Activated CD4-positive, alpha-beta T cell treated with anti-CD3 and anti-CD28 coated beads for 36 hours (primary cell): ENCODE measurements around the gene C3orf52. TPM values are rescaled to one million over a fixed set of nuclear protein-coding genes. Genes with fewer than 3 reads are reported as not detected.
"Not testable (repeated sequence)": the region's sequence is repeated elsewhere in the genome, so short reads cannot be mapped to it uniquely, and the experiment has no call there.

Experiments
- ATAC-seq: fragments of 200-7000 bp; cut with Tn5 transposase; one replicate; pipeline ENCODE4 v1.10.0; 2021; ENCODE audit warnings: mild to moderate bottlenecking, moderate library complexity
- CTCF ChIA-PET: fragments of 350-600 bp; sonication (Branson Sonifier 250); formaldehyde crosslinking; loops from one replicate; lab custom pipeline; 2021; ENCODE audit warnings: antibody characterized with exemption; lab: Charles Lee
- POLR2A ChIA-PET: fragments of 350-600 bp; sonication (Branson Sonifier 250); formaldehyde crosslinking; loops from one replicate; lab custom pipeline; 2021; ENCODE audit warnings: antibody characterized with exemption, inconsistent platforms; lab: Charles Lee
- DNase-seq: peaks from one replicate; pipeline ENCODE4 v3.0.0-alpha.2; 2020
- H3K27ac Mint-ChIP-seq: one replicate; pipeline ENCODE4 v1.8.0; 2021; ENCODE audit warnings: mixed read lengths
- H3K27me3 Mint-ChIP-seq: one replicate; pipeline ENCODE4 v1.8.0; 2021; ENCODE audit warnings: mixed read lengths
- H3K36me3 Mint-ChIP-seq: one replicate; pipeline ENCODE4 v1.8.0; 2021; ENCODE audit warnings: low read depth, mixed read lengths
- H3K4me1 Mint-ChIP-seq: one replicate; pipeline ENCODE4 v1.8.0; 2021; ENCODE audit warnings: mixed read lengths
- H3K4me3 Mint-ChIP-seq: one replicate; pipeline ENCODE4 v1.8.0; 2021; ENCODE audit warnings: mild to moderate bottlenecking, moderate library complexity, mixed read lengths
- H3K9me3 Mint-ChIP-seq: one replicate; pipeline ENCODE4 v1.8.0; 2021; ENCODE audit warnings: low read depth, mixed read lengths
- intact Hi-C, 2 experiments: fragments of 100-400 bp; cut with DNase I in 1 of 2; cut with micrococcal nuclease in 1 of 2; formaldehyde crosslinking; loops; one replicate each; pipeline versions ENCODE4 v1.14.2 to v1.15.1; 2022 to 2024; cut with DNase I, micrococcal nuclease
- total RNA-seq, 2 experiments: library from RNA; stranded (reverse); gene quantifications; one replicate each; pipeline ENCODE4 v1.2.3, GENCODE V29; 2021

C3orf52 gene
- total RNA-seq, 2 experiments from 2014 or later, result 8.7 to 9.3 TPM

DNA sequence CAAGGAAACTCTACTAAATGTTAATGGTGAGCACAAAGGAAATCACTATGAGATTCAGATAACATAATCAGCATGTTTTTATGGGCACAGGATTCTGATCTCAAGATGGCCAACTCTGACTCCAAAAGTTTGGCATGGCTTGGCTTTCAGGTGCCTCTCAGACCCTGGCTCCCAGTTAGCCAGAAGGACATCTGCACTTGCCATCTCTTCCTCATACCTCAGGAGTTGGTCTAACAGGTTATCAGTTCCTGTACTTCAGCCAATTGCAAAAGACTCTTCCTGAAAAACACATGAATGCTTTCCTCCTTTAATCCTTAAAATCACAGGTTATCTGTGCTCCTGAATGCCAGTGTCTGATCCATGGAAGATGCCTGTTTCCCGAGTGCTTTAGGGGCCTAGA is 26.7 kb upstream of the C3orf52 start:
- H3K4me3 Mint-ChIP-seq, result no peak overlapping the region
- no peak overlapping the region for H3K27ac Mint-ChIP-seq
- ATAC-seq (no peak), DNase-seq (no peak)
- H3K27me3 Mint-ChIP-seq, result no peaks in the 10 kb centered on the region
- ChIA-PET POLR2A (no interaction called here), CTCF (no interaction called here)
- H3K9me3 Mint-ChIP-seq, result peaks cover 4% of the 10 kb centered on the region
- intact Hi-C loops, result no loop called here
- no peaks in the 10 kb centered on the region for H3K36me3 Mint-ChIP-seq
- peaks cover 18% of the 10 kb centered on the region for H3K4me1 Mint-ChIP-seq

DNA sequence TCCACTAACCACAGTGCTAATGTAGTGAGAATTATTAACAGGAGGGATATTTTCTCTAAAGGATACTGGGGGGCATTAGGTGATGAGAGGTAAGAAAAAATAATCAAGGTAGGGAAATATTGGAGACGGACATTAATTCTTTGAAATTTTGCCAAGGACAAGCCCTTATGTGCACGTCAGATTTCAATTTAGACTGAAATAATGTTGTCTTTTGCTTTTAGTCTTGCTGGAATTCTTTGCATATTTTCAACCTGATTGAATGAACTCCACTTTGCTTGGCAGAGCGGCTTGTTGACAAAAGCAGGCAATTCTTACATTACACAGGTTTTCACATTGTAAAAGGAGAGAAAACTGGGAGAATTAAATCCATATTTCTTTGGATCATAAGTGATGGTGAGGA is 25.0 kb upstream of the C3orf52 start:
- CTCF ChIA-PET, result no interaction called here
- H3K4me3 Mint-ChIP-seq, result no peak overlapping the region
- intact Hi-C loops, result no loop called here
- H3K4me1 Mint-ChIP-seq, result peaks cover 15% of the 10 kb centered on the region
- DNase-seq, result no peak
- POLR2A ChIA-PET, result no interaction called here
- H3K27ac Mint-ChIP-seq, result no peak overlapping the region
- H3K9me3 Mint-ChIP-seq, result peaks cover 4% of the 10 kb centered on the region
- no peaks in the 10 kb centered on the region for H3K36me3 Mint-ChIP-seq
- no peaks in the 10 kb centered on the region for H3K27me3 Mint-ChIP-seq
- ATAC-seq, result no peak

DNA sequence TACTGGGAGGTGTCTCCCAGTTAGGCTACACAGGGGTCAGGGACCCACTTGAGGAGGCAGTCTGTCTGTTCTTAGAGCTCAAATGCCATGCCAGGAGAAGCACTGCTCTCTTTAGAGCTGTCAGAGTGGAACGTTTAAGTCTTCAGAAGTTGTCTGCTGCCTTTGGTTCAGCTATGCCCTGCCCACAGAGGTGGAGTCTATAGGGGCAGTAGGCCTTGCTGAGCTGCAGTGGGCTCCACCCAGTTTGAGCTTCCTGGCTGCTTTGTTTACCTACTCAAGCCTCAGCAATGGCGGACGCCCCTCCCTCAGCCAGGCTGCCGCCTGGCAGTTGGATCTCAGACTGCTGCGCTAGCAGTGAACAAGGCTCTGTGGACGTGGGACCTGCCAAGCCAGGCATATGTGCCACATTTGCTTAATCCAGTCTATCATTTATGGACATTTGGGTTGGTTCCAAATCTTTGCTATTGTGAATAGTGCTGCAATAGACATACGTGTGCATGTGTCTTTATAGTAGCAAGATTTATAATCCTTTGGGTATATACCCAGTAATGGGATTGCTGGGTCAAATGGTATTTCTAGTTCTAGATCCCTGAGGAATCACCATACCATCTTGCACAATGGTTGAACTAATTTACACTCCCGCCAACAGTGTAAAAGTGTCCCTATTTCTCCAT is 13.7 kb upstream of the C3orf52 start:
- CTCF ChIA-PET, result interaction anchor here (0.9 to 1.5 kb wide), 3 partner anchors 27 to 64 kb away, joined by 3 to 4 read pairs (median 3); no protein-coding TSS in a partner anchor
- H3K36me3 Mint-ChIP-seq, result not testable (repeated sequence)

DNA sequence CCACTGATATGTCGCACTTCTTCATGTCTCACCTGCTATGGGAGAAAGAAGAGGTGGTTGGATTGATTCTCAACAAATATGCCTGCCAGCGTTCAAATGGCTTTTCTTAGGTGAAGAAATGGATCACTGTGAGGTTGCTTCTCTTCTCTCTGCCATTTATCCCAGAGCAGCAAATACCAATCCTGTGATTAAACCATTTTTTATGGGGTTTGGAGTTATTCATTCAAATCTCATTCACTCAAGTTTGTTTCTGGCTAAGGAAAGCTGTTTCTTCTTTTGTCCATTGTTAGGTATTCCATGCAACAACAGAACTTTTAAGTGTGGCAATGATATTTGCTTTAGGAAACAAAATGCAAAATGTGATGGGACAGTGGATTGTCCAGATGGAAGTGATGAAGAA is 12.2 kb upstream of the C3orf52 start:
- intact Hi-C loops, result no loop called here
- POLR2A ChIA-PET, result no interaction called here
- Mint-ChIP-seq H3K4me1 (peaks cover 45% of the 10 kb centered on the region), H3K27ac (no peak overlapping the region), H3K4me3 (no peak overlapping the region), H3K27me3 (no peaks in the 10 kb centered on the region), H3K9me3 (peaks cover 5% of the 10 kb centered on the region), H3K36me3 (peaks cover 4% of the 10 kb centered on the region)
- ATAC-seq (no peak), DNase-seq (no peak)
- CTCF ChIA-PET, result interaction anchor here (1.4 kb wide), 1 partner anchor 37 kb away, joined by 5 read pairs; no protein-coding TSS in a partner anchor

More for the DNA sequence above, 13.7 kb upstream of the C3orf52 start:
- H3K9me3 Mint-ChIP-seq, H3K27me3 Mint-ChIP-seq, intact Hi-C loops: not testable (repeated sequence)
- peak overlapping the region; percentile 76 for H3K27ac Mint-ChIP-seq
- H3K4me1 Mint-ChIP-seq, result peaks cover 45% of the 10 kb centered on the region
- peak overlapping the region; percentile 53 for H3K4me3 Mint-ChIP-seq
- ATAC-seq, result peak; percentile 25
- POLR2A ChIA-PET, result interaction anchor here (0.5 to 0.9 kb wide), 2 partner anchors 15 to 286 kb away, joined by 3 to 4 read pairs; no protein-coding TSS in a partner anchor
- peak; percentile 81 for DNase-seq

DNA sequence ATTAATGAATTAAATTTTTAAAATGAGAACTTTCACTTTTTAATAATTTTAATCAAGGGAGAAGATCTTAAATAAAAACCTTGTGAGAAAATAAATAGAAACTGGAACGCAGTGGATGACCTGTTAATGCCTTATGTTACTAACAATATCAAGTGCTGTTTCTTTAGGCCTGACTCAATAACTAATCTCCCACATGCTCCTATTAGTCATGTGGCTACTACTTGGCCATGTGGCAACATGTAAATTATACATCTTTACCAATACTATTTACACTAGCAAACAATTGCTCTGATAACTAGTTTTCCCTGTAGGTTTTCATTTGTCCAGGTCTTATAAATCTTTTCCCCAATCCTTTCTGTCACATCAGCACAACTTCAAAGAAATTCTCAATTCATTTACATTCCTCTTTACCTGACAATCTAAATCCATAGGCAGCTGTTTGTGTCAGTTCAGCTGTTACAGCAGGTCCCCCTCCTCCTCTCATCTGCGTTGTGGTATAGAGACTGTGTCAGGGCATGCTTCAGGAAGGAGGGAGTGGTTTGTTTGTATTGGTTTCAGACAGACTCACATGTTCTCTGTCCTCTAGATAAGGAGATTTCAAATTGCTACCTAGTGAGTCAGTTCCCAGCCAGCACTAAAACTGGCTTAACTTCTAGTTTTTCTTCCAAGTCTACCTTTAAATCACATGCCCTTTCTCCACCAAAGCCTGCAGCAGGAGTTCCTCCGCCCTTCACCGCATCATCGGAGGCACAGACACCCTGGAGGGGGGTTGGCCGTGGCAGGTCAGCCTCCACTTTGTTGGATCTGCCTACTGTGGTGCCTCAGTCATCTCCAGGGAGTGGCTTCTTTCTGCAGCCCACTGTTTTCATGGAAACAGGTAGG is 11.3 kb upstream of the C3orf52 start:
- ChIA-PET CTCF (interaction anchor here (0.6 to 1.4 kb wide), 3 partner anchors 22 to 37 kb away, joined by 3 to 5 read pairs (median 3); no protein-coding TSS in a partner anchor), POLR2A (no interaction called here)
- ATAC-seq (peak; percentile 96), DNase-seq (peak; percentile 65)
- peak overlapping the region; percentile 6 for H3K4me3 Mint-ChIP-seq
- H3K27me3 Mint-ChIP-seq, result no peaks in the 10 kb centered on the region
- H3K4me1 Mint-ChIP-seq, result peaks cover 45% of the 10 kb centered on the region
- peaks cover 5% of the 10 kb centered on the region for H3K9me3 Mint-ChIP-seq
- peaks cover 4% of the 10 kb centered on the region for H3K36me3 Mint-ChIP-seq
- H3K27ac Mint-ChIP-seq, result peak overlapping the region; percentile 61
- intact Hi-C loops, result loop anchor here in 1 of 2 experiments (1.0 kb wide), 1 partner anchor 11 kb away; the partner anchor contains the start of gene C3orf52

DNA sequence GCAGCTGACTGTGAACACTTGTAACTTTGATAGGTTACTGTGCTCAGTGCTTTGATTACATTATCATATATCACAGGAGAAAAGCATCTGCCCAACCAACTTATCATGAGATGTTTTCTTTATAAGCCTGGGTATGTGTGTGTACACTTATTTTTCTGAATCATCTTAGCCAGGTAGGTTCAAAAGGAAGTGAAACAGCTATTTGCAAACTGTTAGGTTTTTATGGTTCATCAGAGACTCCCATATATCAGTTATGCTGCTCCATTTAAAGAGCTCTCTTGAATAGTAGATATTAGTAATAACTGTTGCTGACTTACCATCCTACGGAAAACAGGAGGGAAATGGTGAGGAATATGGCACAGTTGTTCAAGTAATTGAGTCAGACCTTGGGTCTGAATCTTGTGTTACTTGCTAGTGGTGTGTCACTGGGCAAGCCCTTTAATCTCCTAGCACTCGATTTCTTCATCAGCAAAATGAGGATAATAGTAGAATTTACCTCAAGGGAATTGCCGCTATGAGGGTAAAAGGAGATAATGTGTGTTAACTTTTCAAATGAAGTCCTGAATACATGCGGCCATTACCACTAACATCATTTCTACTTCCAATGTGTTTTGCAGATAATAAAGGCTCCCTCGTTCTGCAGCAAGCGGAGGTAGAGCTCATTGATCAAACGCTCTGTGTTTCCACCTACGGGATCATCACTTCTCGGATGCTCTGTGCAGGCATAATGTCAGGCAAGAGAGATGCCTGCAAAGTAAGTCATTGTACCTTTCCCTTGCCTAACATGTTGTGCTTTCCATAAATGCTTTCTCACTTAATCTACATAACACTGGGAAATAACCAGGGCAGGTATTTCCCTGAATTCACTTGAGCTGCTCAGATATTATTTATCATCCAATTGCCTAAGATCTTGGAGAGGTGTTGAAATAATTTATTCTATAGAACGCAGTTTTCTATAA is 7.8 kb upstream of the C3orf52 start:
- intact Hi-C loops, result no loop called here
- Mint-ChIP-seq H3K36me3 (no peaks in the 10 kb centered on the region), H3K4me1 (peaks cover 24% of the 10 kb centered on the region), H3K27me3 (no peaks in the 10 kb centered on the region), H3K9me3 (no peaks in the 10 kb centered on the region), H3K4me3 (no peak overlapping the region), H3K27ac (no peak overlapping the region)
- POLR2A ChIA-PET, result interaction anchor here (0.6 kb wide), 2 partner anchors 255 to 482 kb away, joined by 3 to 6 read pairs; partner anchors contain the start of gene CD200
- CTCF ChIA-PET, result interaction anchor here (1.1 to 2.0 kb wide), 3 partner anchors 15 to 34 kb away, joined by 3 to 9 read pairs (median 4); no protein-coding TSS in a partner anchor
- no peak for ATAC-seq
- no peak for DNase-seq

DNA sequence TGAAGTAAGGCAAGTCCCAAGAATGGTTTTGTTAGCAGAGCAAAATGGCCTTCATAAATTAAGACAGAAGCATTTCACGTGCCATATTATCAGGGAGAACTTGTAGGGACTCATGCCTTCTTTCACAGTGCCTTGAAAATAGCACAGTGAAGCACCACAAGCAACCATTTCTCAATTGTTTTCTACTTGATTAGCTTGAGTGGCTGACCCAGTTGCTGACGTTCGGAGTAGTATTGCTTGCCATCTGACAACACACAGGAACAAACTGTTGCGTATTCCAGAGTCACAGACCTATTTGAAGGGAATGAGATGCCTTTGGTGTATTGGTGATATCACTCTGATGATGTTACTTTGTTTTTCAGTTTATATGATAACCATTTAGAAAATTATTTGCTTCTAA is 3.0 kb upstream of the C3orf52 start:
- ATAC-seq, result no peak
- Mint-ChIP-seq H3K4me1 (peaks cover 29% of the 10 kb centered on the region), H3K36me3 (no peaks in the 10 kb centered on the region), H3K27me3 (no peaks in the 10 kb centered on the region), H3K9me3 (no peaks in the 10 kb centered on the region), H3K27ac (no peak overlapping the region), H3K4me3 (no peak overlapping the region)
- ChIA-PET CTCF (no interaction called here), POLR2A (no interaction called here)
- intact Hi-C loops, result no loop called here
- DNase-seq, result no peak

DNA sequence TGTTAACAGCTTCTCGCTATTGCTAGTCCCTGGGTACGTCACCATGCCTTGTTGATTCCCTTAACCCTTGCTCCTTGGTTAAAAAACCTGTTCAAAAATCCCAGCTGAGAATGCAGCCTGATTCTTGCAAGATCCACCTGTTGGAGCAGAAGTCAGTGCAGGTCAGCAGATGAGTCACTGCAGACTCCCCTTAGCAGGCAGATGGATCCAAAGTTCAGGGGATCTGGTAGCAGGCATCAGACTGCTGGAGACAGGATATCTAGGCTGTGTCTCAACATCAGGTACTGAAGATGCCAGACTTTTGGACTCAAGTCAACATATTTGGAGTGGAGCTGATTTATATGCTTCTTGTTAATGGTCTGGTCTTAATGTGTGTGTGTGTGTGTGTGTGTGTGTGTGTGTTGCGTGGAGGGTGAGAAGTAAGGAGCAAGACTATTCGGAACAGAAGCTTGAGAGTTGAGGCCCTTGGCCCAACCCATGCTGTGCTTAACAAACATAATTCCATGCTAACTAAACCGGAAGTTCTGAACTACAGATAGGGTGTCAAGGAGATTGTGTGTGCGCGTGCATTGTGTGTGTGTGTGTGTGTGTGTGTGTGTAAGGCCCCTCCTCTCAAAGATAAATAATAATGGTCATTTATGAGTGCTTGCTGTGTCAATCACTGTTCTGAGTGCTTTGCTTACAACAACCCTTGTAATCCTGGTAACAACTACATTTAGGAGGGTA is 1.0 kb upstream of the C3orf52 start:
- ATAC-seq (no peak), DNase-seq (no peak)
- Mint-ChIP-seq H3K9me3 (no peaks in the 10 kb centered on the region), H3K4me1 (peaks cover 33% of the 10 kb centered on the region), H3K36me3 (peaks cover 5% of the 10 kb centered on the region), H3K4me3 (peak overlapping the region; percentile 84), H3K27me3 (no peaks in the 10 kb centered on the region), H3K27ac (peak overlapping the region; percentile 55)
- ChIA-PET POLR2A (no interaction called here), CTCF (interaction anchor here (0.8 kb wide), 1 partner anchor 199 kb away, joined by 3 read pairs; no protein-coding TSS in a partner anchor)
- intact Hi-C loops, result no loop called here

DNA sequence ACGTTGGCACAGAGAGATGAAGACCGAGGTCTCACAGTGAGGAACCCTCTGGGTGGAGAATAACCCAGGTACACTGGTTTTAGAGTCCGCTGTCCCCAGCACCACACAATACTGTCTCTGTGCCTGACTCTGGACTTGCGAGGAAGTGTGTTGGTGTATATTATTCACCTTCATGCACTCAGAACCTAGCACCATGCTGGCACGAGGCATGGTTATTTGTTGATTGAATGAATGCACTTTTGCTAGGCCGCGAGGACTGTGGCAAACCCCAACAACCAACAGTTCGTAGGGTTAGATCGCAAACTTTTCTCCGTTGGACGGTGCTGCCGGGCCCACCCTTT is 484 bp upstream of the C3orf52 start:
- DNase-seq, result no peak
- ChIA-PET POLR2A (no interaction called here), CTCF (no interaction called here)
- Mint-ChIP-seq H3K4me1 (peaks cover 38% of the 10 kb centered on the region), H3K9me3 (no peaks in the 10 kb centered on the region), H3K27ac (peak overlapping the region; percentile 34), H3K4me3 (peak overlapping the region; percentile 84), H3K36me3 (peaks cover 5% of the 10 kb centered on the region), H3K27me3 (no peaks in the 10 kb centered on the region)
- peak; percentile 12 for ATAC-seq
- intact Hi-C loops, result loop anchor here (1.0 to 2.0 kb wide), 3 partner anchors 10 to 43 kb away; no protein-coding TSS in a partner anchor

DNA sequence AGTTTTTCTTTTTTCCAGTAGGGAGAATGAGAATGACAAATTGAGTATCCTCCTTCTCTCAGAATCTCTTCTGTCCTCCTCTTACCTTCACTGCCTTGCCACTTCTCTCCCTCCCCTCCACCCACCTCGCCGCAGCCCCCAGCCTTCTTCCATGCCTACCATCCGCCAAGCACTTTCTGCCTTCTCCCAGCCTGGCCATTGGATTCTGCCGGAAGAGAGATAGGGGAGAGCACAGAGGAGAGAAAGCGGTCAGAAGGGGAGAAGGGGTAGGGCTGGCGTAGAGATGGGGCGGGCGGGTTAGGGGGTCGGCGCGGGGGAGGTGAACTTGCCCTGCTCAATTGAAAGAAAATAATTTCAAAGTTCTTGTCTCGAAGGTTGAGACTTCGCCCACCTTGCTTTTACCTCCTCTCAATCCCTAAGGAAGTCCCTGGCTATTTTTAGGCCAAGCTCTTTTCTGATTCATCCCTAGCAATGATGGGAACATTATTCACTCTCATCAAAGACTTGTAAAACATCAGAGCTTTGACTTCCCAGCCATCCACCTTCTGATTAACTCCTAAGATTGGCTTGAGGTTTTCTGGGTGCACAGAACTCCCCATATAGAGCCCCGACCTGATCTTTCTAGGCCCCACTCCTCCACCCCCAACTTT is 811 bp downstream of the C3orf52 start:
- no peaks in the 10 kb centered on the region for H3K27me3 Mint-ChIP-seq
- H3K4me1 Mint-ChIP-seq, result peaks cover 43% of the 10 kb centered on the region
- ChIA-PET POLR2A (interaction anchor here (0.6 kb wide), 2 partner anchors 403 to 927 kb away, joined by 3 to 7 read pairs; no protein-coding TSS in a partner anchor), CTCF (no interaction called here)
- intact Hi-C loops, result loop anchor here (1.0 to 2.0 kb wide), 3 partner anchors 12 to 42 kb away; no protein-coding TSS in a partner anchor
- H3K9me3 Mint-ChIP-seq, result no peaks in the 10 kb centered on the region
- ATAC-seq, result no peak
- DNase-seq, result no peak
- peaks cover 8% of the 10 kb centered on the region for H3K36me3 Mint-ChIP-seq
- H3K27ac Mint-ChIP-seq, result peak overlapping the region; percentile 80
- H3K4me3 Mint-ChIP-seq, result peak overlapping the region; percentile 84
